Measurements from ENCODE around the gene NAMPT. TPM values are rescaled to one million over a fixed set of nuclear protein-coding genes. Genes with fewer than 3 reads are reported as not detected.
A peak's percentile ranks its signal among the peaks of the same experiment; 100 is the strongest.

The NAMPT gene
- total and polyA plus RNA-seq, 9 of the 15 experiments (the other 6 are each of a cell fraction or from before 2014, with no cell fraction given), result 41.1 to 160 (median 106) TPM

DNA sequence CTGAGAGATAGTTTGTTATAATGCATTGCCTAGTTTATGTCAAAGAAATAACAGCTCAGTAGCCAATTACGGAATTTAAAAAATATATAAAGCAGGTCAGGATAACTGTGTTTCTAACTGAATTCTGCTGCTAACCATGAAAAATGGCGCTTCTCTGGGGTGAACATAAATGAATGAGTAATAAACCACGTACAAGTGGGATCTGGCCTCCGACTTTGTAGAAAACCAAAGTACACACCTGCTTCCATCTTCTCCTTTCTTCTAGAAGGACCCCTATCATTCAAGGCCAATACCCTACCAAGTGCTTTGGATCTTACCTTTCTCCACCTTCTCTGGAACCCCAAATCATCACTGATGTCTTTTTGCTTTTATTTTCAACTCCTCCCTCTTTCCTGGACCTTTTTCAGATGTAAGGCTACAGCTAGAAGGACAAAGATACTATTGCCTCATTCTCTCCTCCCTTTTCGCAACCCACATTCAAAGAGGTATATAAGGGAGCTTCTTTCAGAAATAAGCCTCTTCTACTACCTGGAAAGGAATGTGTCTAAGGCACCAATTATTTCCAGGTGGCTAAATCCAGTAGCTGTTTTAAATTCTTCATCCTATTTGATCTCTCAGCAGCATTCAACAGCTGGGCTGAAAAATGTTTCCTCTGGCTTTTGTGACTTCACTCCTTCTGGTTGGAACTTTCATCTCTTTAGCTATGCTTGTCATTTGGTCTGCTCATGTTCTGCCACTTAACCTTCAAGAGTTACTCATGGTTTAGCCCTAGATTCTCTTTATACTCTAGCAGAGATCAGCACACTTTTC, 37.7 kb downstream of the NAMPT start (continued):
- TF ChIP-seq, protein P1, sequence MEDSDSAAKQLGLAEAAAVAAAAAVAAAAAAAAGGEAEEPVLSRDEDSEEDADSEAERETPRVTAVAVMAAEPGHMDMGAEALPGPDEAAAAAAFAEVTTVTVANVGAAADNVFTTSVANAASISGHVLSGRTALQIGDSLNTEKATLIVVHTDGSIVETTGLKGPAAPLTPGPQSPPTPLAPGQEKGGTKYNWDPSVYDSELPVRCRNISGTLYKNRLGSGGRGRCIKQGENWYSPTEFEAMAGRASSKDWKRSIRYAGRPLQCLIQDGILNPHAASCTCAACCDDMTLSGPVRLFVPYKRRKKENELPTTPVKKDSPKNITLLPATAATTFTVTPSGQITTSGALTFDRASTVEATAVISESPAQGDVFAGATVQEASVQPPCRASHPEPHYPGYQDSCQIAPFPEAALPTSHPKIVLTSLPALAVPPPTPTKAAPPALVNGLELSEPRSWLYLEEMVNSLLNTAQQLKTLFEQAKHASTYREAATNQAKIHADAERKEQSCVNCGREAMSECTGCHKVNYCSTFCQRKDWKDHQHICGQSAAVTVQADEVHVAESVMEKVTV (CRISPR knock-in tag; IDR thresholded peaks at IDR 0.05), result no peak
- TF ChIP-seq, protein P2, sequence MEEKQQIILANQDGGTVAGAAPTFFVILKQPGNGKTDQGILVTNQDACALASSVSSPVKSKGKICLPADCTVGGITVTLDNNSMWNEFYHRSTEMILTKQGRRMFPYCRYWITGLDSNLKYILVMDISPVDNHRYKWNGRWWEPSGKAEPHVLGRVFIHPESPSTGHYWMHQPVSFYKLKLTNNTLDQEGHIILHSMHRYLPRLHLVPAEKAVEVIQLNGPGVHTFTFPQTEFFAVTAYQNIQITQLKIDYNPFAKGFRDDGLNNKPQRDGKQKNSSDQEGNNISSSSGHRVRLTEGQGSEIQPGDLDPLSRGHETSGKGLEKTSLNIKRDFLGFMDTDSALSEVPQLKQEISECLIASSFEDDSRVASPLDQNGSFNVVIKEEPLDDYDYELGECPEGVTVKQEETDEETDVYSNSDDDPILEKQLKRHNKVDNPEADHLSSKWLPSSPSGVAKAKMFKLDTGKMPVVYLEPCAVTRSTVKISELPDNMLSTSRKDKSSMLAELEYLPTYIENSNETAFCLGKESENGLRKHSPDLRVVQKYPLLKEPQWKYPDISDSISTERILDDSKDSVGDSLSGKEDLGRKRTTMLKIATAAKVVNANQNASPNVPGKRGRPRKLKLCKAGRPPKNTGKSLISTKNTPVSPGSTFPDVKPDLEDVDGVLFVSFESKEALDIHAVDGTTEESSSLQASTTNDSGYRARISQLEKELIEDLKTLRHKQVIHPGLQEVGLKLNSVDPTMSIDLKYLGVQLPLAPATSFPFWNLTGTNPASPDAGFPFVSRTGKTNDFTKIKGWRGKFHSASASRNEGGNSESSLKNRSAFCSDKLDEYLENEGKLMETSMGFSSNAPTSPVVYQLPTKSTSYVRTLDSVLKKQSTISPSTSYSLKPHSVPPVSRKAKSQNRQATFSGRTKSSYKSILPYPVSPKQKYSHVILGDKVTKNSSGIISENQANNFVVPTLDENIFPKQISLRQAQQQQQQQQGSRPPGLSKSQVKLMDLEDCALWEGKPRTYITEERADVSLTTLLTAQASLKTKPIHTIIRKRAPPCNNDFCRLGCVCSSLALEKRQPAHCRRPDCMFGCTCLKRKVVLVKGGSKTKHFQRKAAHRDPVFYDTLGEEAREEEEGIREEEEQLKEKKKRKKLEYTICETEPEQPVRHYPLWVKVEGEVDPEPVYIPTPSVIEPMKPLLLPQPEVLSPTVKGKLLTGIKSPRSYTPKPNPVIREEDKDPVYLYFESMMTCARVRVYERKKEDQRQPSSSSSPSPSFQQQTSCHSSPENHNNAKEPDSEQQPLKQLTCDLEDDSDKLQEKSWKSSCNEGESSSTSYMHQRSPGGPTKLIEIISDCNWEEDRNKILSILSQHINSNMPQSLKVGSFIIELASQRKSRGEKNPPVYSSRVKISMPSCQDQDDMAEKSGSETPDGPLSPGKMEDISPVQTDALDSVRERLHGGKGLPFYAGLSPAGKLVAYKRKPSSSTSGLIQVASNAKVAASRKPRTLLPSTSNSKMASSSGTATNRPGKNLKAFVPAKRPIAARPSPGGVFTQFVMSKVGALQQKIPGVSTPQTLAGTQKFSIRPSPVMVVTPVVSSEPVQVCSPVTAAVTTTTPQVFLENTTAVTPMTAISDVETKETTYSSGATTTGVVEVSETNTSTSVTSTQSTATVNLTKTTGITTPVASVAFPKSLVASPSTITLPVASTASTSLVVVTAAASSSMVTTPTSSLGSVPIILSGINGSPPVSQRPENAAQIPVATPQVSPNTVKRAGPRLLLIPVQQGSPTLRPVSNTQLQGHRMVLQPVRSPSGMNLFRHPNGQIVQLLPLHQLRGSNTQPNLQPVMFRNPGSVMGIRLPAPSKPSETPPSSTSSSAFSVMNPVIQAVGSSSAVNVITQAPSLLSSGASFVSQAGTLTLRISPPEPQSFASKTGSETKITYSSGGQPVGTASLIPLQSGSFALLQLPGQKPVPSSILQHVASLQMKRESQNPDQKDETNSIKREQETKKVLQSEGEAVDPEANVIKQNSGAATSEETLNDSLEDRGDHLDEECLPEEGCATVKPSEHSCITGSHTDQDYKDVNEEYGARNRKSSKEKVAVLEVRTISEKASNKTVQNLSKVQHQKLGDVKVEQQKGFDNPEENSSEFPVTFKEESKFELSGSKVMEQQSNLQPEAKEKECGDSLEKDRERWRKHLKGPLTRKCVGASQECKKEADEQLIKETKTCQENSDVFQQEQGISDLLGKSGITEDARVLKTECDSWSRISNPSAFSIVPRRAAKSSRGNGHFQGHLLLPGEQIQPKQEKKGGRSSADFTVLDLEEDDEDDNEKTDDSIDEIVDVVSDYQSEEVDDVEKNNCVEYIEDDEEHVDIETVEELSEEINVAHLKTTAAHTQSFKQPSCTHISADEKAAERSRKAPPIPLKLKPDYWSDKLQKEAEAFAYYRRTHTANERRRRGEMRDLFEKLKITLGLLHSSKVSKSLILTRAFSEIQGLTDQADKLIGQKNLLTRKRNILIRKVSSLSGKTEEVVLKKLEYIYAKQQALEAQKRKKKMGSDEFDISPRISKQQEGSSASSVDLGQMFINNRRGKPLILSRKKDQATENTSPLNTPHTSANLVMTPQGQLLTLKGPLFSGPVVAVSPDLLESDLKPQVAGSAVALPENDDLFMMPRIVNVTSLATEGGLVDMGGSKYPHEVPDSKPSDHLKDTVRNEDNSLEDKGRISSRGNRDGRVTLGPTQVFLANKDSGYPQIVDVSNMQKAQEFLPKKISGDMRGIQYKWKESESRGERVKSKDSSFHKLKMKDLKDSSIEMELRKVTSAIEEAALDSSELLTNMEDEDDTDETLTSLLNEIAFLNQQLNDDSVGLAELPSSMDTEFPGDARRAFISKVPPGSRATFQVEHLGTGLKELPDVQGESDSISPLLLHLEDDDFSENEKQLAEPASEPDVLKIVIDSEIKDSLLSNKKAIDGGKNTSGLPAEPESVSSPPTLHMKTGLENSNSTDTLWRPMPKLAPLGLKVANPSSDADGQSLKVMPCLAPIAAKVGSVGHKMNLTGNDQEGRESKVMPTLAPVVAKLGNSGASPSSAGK (IDR thresholded peaks at IDR 0.05), result no peak
- no peak for TF ChIP-seq ZNF324 (CRISPR knock-in tag; IDR thresholded peaks at IDR 0.05)
- TF ChIP-seq GTF2F1 (IDR thresholded peaks at IDR 0.05; ENCODE audit: low read depth, low read length), result no peak
- TF ChIP-seq KAT8 (IDR thresholded peaks at IDR 0.05; ENCODE audit: low read depth), result no peak
- no peak for TF ChIP-seq CEBPG (CRISPR knock-in tag; IDR thresholded peaks at IDR 0.05)
- peak; percentile 62 to 82; a peak in 3 of 4 replicates for TF ChIP-seq CEBPG (tag; conservative IDR thresholded peaks at IDR 0.05 in 1 of 2, IDR thresholded peaks at IDR 0.05 in 1 of 2)
- TF ChIP-seq ZNF561 (CRISPR knock-in tag; conservative IDR thresholded peaks at IDR 0.05), result no peak
- TF ChIP-seq CEBPB (tag; IDR thresholded peaks at IDR 0.05), result peak; percentile 54; the same call in 1 of the 2 replicates
- 0 out of 2 replicates have a peak, but pooled peaks have one; percentile 37 for TF ChIP-seq SUPT5H (IDR thresholded peaks at IDR 0.05)
- TF ChIP-seq ZBTB1 (CRISPR knock-in tag; IDR thresholded peaks at IDR 0.05; ENCODE audit: borderline replicate concordance, low read depth), result no peak

Data from K562 (cell line).